ENCODE results near the gene ALOXE3.

DNA sequence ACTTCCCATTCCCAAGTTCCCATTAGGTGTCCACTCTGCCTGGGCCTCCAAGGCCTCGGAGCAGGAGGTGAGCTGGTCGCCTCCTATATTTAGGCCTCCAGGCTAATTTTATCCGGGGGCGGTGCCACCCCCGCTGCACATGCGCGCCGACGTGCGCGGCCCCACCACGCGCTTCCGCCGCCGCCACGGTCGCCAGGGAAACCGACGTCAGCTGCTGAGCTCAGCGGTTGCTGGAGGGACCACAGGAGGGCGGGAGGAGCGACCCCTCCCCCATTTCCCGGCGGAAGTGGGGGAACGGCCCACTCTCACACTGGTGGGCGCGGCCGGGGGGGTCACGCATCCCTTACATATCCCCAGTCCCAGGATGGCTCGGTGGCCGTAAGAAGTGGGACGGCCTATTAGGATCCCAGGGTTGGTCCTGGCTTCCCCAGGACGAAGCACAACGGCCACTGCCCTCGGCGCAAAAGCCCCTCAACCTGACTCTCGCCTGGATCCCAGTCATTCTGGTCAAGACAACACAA is 32.9 kb upstream of the ALOXE3 start:
- TF ChIP-seq, protein P1, sequence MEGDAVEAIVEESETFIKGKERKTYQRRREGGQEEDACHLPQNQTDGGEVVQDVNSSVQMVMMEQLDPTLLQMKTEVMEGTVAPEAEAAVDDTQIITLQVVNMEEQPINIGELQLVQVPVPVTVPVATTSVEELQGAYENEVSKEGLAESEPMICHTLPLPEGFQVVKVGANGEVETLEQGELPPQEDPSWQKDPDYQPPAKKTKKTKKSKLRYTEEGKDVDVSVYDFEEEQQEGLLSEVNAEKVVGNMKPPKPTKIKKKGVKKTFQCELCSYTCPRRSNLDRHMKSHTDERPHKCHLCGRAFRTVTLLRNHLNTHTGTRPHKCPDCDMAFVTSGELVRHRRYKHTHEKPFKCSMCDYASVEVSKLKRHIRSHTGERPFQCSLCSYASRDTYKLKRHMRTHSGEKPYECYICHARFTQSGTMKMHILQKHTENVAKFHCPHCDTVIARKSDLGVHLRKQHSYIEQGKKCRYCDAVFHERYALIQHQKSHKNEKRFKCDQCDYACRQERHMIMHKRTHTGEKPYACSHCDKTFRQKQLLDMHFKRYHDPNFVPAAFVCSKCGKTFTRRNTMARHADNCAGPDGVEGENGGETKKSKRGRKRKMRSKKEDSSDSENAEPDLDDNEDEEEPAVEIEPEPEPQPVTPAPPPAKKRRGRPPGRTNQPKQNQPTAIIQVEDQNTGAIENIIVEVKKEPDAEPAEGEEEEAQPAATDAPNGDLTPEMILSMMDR (IDR thresholded peaks at IDR 0.05; ENCODE audit: borderline replicate concordance, extremely low read depth, low read length, poor library complexity, severe bottlenecking): no peak
- TF ChIP-seq EZH2 (IDR thresholded peaks at IDR 0.05; ENCODE audit: borderline replicate concordance, low read depth, low read length, severe bottlenecking): no peak

Measured in DND-41 (cell line).